KMS-11 (cell line): ENCODE measurements around the gene LAMP5.

Experiments
- H2AFZ ChIP-seq: fragments of 200-600 bp; sonication (generic); 2 replicates; pipeline ENCODE4 v1.6.1; 2016; ENCODE audit warnings: antibody characterized with exemption, mixed run types, low read depth
- H3K27ac ChIP-seq: fragments of 200-600 bp; sonication (generic); 2 replicates; pipeline ENCODE4 v1.6.1; 2016; ENCODE audit warnings: mild to moderate bottlenecking, mixed run types
- H3K27me3 ChIP-seq: fragments of 200-600 bp; sonication (generic); 2 replicates; pipeline ENCODE4 v1.6.1; 2017; ENCODE audit warnings: mild to moderate bottlenecking, low read depth, mixed run types, moderate library complexity; ENCODE audit not compliant: insufficient read depth
- H3K36me3 ChIP-seq: fragments of 200-600 bp; sonication (generic); 2 replicates; pipeline ENCODE4 v1.6.1; 2017; ENCODE audit warnings: mild to moderate bottlenecking, mixed run types; ENCODE audit not compliant: insufficient read depth
- H3K4me1 ChIP-seq: fragments of 200-600 bp; sonication (generic); 2 replicates; pipeline ENCODE4 v1.6.1; 2016; ENCODE audit warnings: mild to moderate bottlenecking, low read depth, mixed run types; ENCODE audit not compliant: poor library complexity, severe bottlenecking
- H3K4me2 ChIP-seq: fragments of 200-600 bp; sonication (generic); 2 replicates; pipeline ENCODE4 v1.7.0; 2016; ENCODE audit warnings: mild to moderate bottlenecking, mixed run types
- H3K4me3 ChIP-seq: fragments of 200-600 bp; sonication (generic); IDR thresholded peaks from 2 replicates; pipeline ENCODE4 v1.6.1; 2017; ENCODE audit warnings: low read depth, low read length, mixed read lengths; ENCODE audit not compliant: insufficient read depth
- H3K79me2 ChIP-seq: fragments of 200-600 bp; sonication (generic); 2 replicates; pipeline ENCODE4 v1.6.1; 2016; ENCODE audit warnings: low read depth, mixed run types; ENCODE audit not compliant: insufficient read depth
- H3K9ac ChIP-seq: fragments of 200-600 bp; sonication (generic); 2 replicates; pipeline ENCODE4 v1.6.1; 2016; ENCODE audit warnings: mild to moderate bottlenecking, mixed run types
- H4K20me1 ChIP-seq: fragments of 200-600 bp; sonication (generic); 2 replicates; pipeline ENCODE4 v1.6.1; 2016; ENCODE audit warnings: mild to moderate bottlenecking, mixed run types; ENCODE audit not compliant: insufficient read depth
- TF ChIP-seq, protein P1 (sequence below): fragments of 200-600 bp; sonication (generic); conservative IDR thresholded peaks from 2 replicates; pipeline ENCODE4 v1.6.1; 2017; ENCODE audit warnings: low read depth, mild to moderate bottlenecking, antibody characterized with exemption, low read length, moderate library complexity, mixed read lengths

Gene LAMP5

DNA sequence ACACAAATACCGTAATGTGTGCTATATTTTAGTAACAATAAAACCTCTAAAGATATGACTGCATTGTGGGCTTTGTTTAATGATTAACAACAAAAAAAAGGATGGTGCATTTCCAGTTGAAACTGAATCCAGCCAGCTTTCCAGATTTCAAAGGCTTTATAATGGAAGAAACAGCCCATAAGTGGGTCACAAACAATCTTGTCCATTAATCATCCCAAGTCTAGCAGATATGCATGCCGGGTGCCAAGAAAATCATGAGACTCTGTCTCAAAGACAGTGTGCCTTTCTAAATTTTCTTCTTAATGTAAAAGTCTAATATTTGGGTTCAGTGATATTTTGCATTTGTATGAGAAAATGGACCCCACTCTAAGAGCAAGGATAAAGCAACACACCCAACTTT lies 20.6 kb upstream of the LAMP5 start:
- Histone ChIP-seq H3K4me3 (no peak overlapping the region), H3K9ac (no peak overlapping the region), H3K79me2 (no peaks in the 10 kb centered on the region), H4K20me1 (no peaks in the 10 kb centered on the region), H3K4me2 (no peak overlapping the region), H2AFZ (no peak overlapping the region), H3K27me3 (no peaks in the 10 kb centered on the region), H3K27ac (no peak overlapping the region), H3K4me1 (no peaks in the 10 kb centered on the region), H3K36me3 (no peaks in the 10 kb centered on the region)
- TF ChIP-seq, protein P1, sequence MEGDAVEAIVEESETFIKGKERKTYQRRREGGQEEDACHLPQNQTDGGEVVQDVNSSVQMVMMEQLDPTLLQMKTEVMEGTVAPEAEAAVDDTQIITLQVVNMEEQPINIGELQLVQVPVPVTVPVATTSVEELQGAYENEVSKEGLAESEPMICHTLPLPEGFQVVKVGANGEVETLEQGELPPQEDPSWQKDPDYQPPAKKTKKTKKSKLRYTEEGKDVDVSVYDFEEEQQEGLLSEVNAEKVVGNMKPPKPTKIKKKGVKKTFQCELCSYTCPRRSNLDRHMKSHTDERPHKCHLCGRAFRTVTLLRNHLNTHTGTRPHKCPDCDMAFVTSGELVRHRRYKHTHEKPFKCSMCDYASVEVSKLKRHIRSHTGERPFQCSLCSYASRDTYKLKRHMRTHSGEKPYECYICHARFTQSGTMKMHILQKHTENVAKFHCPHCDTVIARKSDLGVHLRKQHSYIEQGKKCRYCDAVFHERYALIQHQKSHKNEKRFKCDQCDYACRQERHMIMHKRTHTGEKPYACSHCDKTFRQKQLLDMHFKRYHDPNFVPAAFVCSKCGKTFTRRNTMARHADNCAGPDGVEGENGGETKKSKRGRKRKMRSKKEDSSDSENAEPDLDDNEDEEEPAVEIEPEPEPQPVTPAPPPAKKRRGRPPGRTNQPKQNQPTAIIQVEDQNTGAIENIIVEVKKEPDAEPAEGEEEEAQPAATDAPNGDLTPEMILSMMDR = no peak

DNA sequence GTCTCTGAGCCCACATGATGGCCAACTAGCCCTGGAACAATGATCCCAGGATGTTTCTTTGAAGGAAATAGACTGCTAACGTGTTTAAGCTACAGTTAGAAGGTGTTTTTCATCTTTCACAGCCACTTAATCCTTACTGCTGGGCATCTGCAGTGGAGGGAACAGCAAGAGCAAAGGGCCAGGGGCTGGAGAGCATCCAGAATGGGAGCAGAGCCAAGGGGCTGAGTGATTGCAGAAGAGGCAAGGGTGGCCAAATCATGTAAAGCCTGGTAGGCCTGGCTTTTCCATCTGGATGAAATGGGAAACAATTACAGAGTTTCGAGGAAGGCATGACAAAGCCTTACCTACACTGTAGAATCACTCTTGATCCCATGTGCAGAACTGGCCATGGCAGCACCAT lies 18.7 kb upstream of the LAMP5 start:
- H3K27ac ChIP-seq = no peak overlapping the region
- no peaks in the 10 kb centered on the region for H4K20me1 ChIP-seq
- no peaks in the 10 kb centered on the region for H3K79me2 ChIP-seq
- TF ChIP-seq, protein P1 = no peak
- no peak overlapping the region for H2AFZ ChIP-seq
- H3K4me1 ChIP-seq = no peaks in the 10 kb centered on the region
- H3K9ac ChIP-seq = no peak overlapping the region
- H3K36me3 ChIP-seq = no peaks in the 10 kb centered on the region
- H3K27me3 ChIP-seq = no peaks in the 10 kb centered on the region
- no peak overlapping the region for H3K4me3 ChIP-seq
- H3K4me2 ChIP-seq = no peak overlapping the region

DNA sequence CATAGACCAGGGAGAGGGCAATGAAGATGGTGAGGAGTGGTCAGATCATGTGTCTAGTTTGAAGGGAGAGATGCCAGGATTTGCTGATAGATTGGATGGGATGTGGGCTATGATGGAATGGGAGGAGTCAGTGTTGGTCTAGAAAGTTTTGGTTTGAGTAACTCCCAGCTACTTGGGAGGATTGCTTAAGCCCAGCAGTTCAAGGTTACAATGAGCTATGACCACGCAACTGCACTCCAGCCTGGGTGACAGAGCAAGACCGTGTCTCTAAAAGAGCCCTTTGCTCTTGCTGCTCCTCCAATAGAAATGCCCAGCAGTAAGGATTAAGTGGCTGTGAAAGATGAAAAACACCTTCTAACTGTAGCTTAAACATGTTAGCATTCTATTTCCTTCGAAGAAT lies 18.2 kb upstream of the LAMP5 start:
- Histone ChIP-seq H3K27ac (no peak overlapping the region), H3K79me2 (no peaks in the 10 kb centered on the region), H3K36me3 (no peaks in the 10 kb centered on the region), H3K9ac (no peak overlapping the region), H3K4me3 (no peak overlapping the region), H3K27me3 (no peaks in the 10 kb centered on the region), H3K4me1 (no peaks in the 10 kb centered on the region), H3K4me2 (no peak overlapping the region), H2AFZ (no peak overlapping the region), H4K20me1 (no peaks in the 10 kb centered on the region)
- TF ChIP-seq, protein P1 = no peak

DNA sequence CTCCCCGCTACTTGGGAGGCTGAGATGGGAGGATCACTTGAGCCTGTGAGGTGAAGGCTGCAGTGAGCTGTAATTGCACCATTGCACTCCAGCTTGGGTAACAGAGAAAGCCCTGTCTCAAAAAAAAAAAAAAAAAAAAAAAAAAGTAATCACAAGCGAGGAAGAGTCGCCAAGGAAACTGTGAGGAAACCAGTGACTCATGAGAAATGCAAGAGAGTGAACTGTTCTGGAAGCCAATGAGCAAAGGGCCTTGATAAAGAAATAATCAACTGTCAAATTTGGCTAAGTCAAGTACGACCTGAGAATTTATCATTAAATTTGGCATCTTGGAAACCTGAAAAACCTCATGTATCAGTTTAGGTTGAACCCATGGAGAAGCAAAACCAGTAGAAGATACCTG lies 16.1 kb upstream of the LAMP5 start:
- H3K4me3 ChIP-seq = no peak overlapping the region
- H2AFZ ChIP-seq = no peak overlapping the region
- no peaks in the 10 kb centered on the region for H3K27me3 ChIP-seq
- no peak overlapping the region for H3K27ac ChIP-seq
- H3K4me2 ChIP-seq = no peak overlapping the region
- H3K79me2 ChIP-seq = no peaks in the 10 kb centered on the region
- no peaks in the 10 kb centered on the region for H3K4me1 ChIP-seq
- H4K20me1 ChIP-seq = no peaks in the 10 kb centered on the region
- TF ChIP-seq, protein P1 = no peak
- no peak overlapping the region for H3K9ac ChIP-seq
- no peaks in the 10 kb centered on the region for H3K36me3 ChIP-seq
